Hematopoietic multipotent progenitor cell treated with erythropoietin and hydrocortisone succinate and interleukin-3 and kit ligand, for 6 days (in vitro differentiated cells): ENCODE results near the gene IFI44.

Source experiments
- DNase-seq: peaks from one replicate; pipeline ENCODE4 v3.0.0-alpha.2; 2015

The IFI44 gene

DNA sequence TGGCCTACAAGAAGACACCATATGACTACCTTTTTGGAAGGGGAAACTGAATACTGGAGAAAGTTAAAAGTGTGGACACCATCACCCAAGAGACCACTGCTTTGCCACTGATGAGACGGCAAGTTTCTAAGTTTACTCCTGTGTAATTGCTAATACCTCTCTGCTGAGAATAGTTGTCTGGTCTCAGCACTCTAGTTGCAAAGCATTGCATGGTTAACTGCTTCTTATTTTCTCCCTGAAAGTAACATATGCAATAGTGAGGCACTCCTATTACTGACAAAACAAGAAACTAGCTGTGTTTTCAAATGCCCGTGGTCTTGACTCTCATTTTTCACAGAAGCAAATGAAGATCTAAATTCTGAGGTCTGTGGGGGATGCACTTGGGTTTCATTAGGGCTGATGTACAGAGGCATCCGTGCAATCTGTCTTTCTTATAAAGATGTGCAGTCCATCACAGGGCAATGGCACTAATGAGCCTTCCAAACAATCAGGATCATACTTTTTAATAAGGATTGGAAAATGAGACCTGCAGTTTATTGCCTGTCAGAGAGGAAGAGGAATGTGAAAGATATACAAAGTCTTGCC, 62.9 kb downstream of the IFI44 start:
- DNase-seq, result no peak

- DNase-seq, result no peak
These were observed 63.7 kb downstream of the IFI44 start for GRCh38 chr1:78713297-78713696.
